Measurements from ENCODE around the gene RAB21.

DNA sequence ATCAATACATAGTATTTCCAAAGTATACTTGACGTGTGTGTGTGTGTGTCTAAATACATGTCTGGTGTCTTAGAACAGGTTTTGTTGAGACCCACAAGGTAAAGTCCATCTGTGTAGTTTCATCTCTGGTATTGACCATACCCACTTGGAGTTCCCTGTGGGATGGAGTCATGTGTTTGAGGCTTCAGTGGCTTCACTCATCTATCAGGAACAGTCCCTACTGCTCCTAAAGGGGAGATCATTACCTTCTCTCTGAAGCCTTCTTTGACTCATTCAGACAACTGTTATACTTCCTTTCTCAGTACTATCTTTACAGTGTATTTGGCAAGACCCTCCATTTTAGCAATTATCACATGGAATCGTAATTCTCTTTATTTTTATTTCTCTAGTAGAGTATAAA is 14.2 kb downstream of the RAB21 start:
- TF ChIP-seq YY1 (IDR thresholded peaks at IDR 0.05; ENCODE audit: insufficient read depth, insufficient read length) (no peak), SUZ12 (IDR thresholded peaks at IDR 0.05; ENCODE audit: extremely low read depth, insufficient read depth, insufficient read length) (no peak)

All from NT2/D1 (cell line).